WERI-Rb-1 (cell line): ENCODE data around the gene KLHL17.

ENCODE experiments used
- DNase-seq: peaks from one replicate; pipeline ENCODE4 v3.0.0-alpha.2; 2020
- H3K27ac ChIP-seq: fragments of 250-450 bp; sonication (Bioruptor Pico); 2 replicates; pipeline ENCODE4 v1.5.1; 2020; ENCODE audit warnings: mild to moderate bottlenecking, moderate library complexity
- H3K27me3 ChIP-seq: fragments of 250-450 bp; sonication (Bioruptor Pico); 2 replicates; pipeline ENCODE4 v1.5.1; 2021; ENCODE audit warnings: mild to moderate bottlenecking, low read depth, moderate library complexity; ENCODE audit not compliant: insufficient read depth, severe bottlenecking
- H3K36me3 ChIP-seq: fragments of 250-450 bp; sonication (Bioruptor Pico); 2 replicates; pipeline ENCODE4 v1.5.1; 2020; ENCODE audit warnings: mild to moderate bottlenecking, moderate library complexity
- H3K4me3 ChIP-seq: 2 replicates; pipeline ENCODE4 v1.5.1; 2011; ENCODE audit warnings: low read depth, mild to moderate bottlenecking, control low read depth, low read length
- H3K9me3 ChIP-seq: fragments of 250-450 bp; sonication (Bioruptor Pico); 2 replicates; pipeline ENCODE4 v1.5.1; 2021; ENCODE audit warnings: mild to moderate bottlenecking, moderate library complexity; ENCODE audit not compliant: severe bottlenecking
- CTCF ChIP-seq: IDR thresholded peaks from 2 replicates; pipeline ENCODE4 v1.5.1; 2011; ENCODE audit warnings: low read depth, mild to moderate bottlenecking, control low read depth, inconsistent platforms, low read length

The KLHL17 gene

GRCh38 chr1:952201-952600 lies 8.2 kb upstream of the KLHL17 start:
- no peaks in the 10 kb centered on the region for H3K9me3 ChIP-seq
- DNase-seq, result no peak
- H3K27me3 ChIP-seq, result no peaks in the 10 kb centered on the region
- no peak overlapping the region for H3K4me3 ChIP-seq
- no peak overlapping the region for H3K27ac ChIP-seq
- H3K36me3 ChIP-seq, result peaks cover 91% of the 10 kb centered on the region
- TF ChIP-seq CTCF, result no peak

DNA sequence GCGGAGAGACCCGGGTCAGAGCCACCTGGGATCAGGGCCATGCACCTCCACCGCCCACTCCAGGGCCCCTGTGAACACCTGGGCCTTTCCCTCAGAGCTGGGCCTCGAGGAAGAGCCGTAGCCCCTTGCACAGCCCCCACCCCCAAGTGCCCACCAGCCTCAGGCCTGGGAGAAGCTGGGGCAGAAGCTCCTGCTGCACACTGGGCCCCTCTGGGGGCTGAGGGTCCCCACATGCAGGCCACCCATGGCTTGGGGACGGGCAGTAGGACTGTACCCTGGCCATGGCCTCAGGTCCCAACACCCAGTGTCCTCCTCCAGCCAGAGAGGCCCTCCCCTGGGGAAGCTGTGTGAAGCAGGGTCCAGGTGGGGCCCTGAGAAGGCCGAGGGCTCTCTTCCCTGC lies 7.8 kb upstream of the KLHL17 start:
- Histone ChIP-seq H3K27me3 (no peaks in the 10 kb centered on the region), H3K9me3 (no peaks in the 10 kb centered on the region), H3K36me3 (peaks cover 87% of the 10 kb centered on the region), H3K4me3 (no peak overlapping the region), H3K27ac (no peak overlapping the region)
- no peak for DNase-seq
- TF ChIP-seq CTCF, result no peak

DNA sequence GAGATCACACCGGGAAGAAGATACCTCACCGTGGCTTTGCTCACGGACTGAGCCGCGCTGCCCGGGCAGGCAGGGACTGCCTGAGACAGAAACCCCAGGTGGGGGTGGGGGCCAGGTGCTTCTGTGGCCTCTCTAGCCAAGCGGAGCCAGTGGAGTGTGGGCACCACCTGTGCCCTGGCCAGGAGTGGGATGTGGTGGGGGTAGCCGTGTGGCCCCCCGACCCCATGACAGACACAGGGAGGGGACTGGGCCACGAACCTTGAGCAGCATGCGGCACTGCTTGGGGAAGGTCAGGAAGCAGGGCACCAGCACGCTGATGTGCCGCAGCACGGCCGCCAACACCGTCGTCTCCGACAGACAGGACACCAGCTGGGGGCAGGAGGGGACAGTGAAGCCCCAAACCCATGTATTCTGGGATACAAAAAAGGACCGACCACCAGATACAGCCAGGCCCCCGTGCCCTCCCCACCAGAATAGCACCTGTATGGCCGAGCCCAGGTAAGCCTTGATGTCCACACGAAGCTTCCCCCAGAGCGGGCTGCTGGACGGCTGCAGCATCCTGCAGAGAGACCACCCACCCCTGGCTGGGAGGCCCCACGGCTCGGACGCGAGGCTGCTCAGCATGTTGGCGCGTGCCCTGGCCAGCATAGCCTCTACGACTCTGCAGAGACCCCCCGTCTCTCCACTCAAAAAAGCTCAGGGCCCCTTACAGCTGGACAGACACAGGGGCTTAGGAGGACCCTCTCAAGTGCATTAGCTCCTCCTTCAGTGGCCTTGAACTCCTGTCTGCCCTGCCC lies 6.7 kb upstream of the KLHL17 start:
- H3K27me3 ChIP-seq, result no peaks in the 10 kb centered on the region
- H3K4me3 ChIP-seq, result no peak overlapping the region
- DNase-seq, result no peak
- no peak overlapping the region for H3K27ac ChIP-seq
- no peak for TF ChIP-seq CTCF
- no peaks in the 10 kb centered on the region for H3K9me3 ChIP-seq
- H3K36me3 ChIP-seq, result peaks cover 79% of the 10 kb centered on the region

- H3K27ac ChIP-seq, result no peak overlapping the region
- DNase-seq, result no peak
- H3K9me3 ChIP-seq, result no peaks in the 10 kb centered on the region
- H3K36me3 ChIP-seq, result peaks cover 67% of the 10 kb centered on the region
- H3K4me3 ChIP-seq, result no peak overlapping the region
- no peaks in the 10 kb centered on the region for H3K27me3 ChIP-seq
- no peak for TF ChIP-seq CTCF
These were observed 5.5 kb upstream of the KLHL17 start for GRCh38 chr1:954927-955326.

- no peak overlapping the region for H3K27ac ChIP-seq
- no peak for TF ChIP-seq CTCF
- H3K27me3 ChIP-seq, result no peaks in the 10 kb centered on the region
- H3K4me3 ChIP-seq, result no peak overlapping the region
- peaks cover 61% of the 10 kb centered on the region for H3K36me3 ChIP-seq
- DNase-seq, result no peak
- no peaks in the 10 kb centered on the region for H3K9me3 ChIP-seq
These were observed 4.9 kb upstream of the KLHL17 start for GRCh38 chr1:955474-955873.

- Histone ChIP-seq H3K4me3 (no peak overlapping the region), H3K9me3 (no peaks in the 10 kb centered on the region), H3K27me3 (no peaks in the 10 kb centered on the region), H3K36me3 (peaks cover 50% of the 10 kb centered on the region), H3K27ac (no peak overlapping the region)
- no peak for DNase-seq
- TF ChIP-seq CTCF, result no peak
These were observed 3.7 kb upstream of the KLHL17 start for GRCh38 chr1:956636-957035.
